HCT116 (cell line): Measurements from ENCODE around the gene COL10A1. TPM values are rescaled to one million over a fixed set of nuclear protein-coding genes. Genes with fewer than 3 reads are reported as not detected.

Experiments
- ATAC-seq: fragments of 200-7000 bp; cut with Tn5 transposase; 2 replicates; pipeline ENCODE4 v1.9.1; 2020; ENCODE audit warnings: mild to moderate bottlenecking, moderate library complexity
- BruUV-seq: library from RNA; stranded (reverse); fragments of 400-500 nt; replicated peaks from 2 replicates; lab custom pipeline; 2021; lab: Mats Ljungman, UMichigan
- CTCF ChIA-PET: fragments of 300-600 bp; sonication (Branson Sonifier 250); formaldehyde crosslinking; loops from one replicate; lab custom pipeline; 2021; ENCODE audit warnings: antibody characterized with exemption; lab: Charles Lee
- POLR2A ChIA-PET: fragments of 300-600, 350-600 bp; sonication (Branson Sonifier 250); formaldehyde crosslinking; loops from one replicate; lab custom pipeline; 2021; ENCODE audit warnings: antibody characterized with exemption; lab: Charles Lee
- RAD21 ChIA-PET, 2 experiments: fragments of 300-600 bp; sonication (Branson Sonifier 250); formaldehyde crosslinking; loops; one replicate each; lab custom pipeline; 2023; ENCODE audit warnings: low total read pairs in 2 of 2; ENCODE audit not compliant: uncharacterized antibody in 2 of 2, unreplicated experiment in 2 of 2, low non-redundant PET in 1 of 2; lab: Charles Lee
- DNase-seq: peaks from one replicate; pipeline ENCODE4 v3.0.0-alpha.2; 2010; ENCODE audit warnings: low read depth, low spot score
- H2AFZ ChIP-seq: fragments of 200-600 bp; shearing (Covaris generic), sonication (generic); 2 replicates; pipeline ENCODE4 v1.6.1; 2017; ENCODE audit warnings: low read depth, mixed run types, mixed read lengths, antibody characterized with exemption, low read length; ENCODE audit not compliant: poor library complexity, severe bottlenecking
- H3K27ac ChIP-seq: 2 replicates; pipeline ENCODE4 v1.5.1; 2012; ENCODE audit warnings: low read depth, low read length
- H3K27me3 ChIP-seq: fragments of 200-600 bp; sonication (generic); 2 replicates; pipeline ENCODE4 v1.6.1; 2016; ENCODE audit warnings: mixed run types, low read length, mixed read lengths; ENCODE audit not compliant: insufficient read depth
- H3K36me3 ChIP-seq, 2 experiments: fragments of 200-500 bp in 1 of 2; fragments of 200-600 bp in 1 of 2; sonication (Bioruptor generic) in 1 of 2; sonication (generic) in 1 of 2; 2 replicates each; pipeline versions ENCODE4 v1.5.1 to v1.6.1; 2014 to 2016; ENCODE audit warnings: low read length in 2 of 2, inconsistent platforms in 1 of 2, mixed read lengths in 1 of 2, mixed run types in 1 of 2; ENCODE audit not compliant: insufficient read depth in 2 of 2, control insufficient read depth in 1 of 2
- H3K4me1 ChIP-seq, 2 experiments: fragments of 200-600 bp in 1 of 2; sonication (generic) in 1 of 2; 2 replicates each; pipeline versions ENCODE4 v1.5.1 to v1.6.1; 2012 to 2017; ENCODE audit warnings: low read length in 2 of 2, inconsistent platforms in 1 of 2, mild to moderate bottlenecking in 1 of 2, mixed read lengths in 1 of 2, mixed run types in 1 of 2, moderate library complexity in 1 of 2; ENCODE audit not compliant: insufficient read depth in 2 of 2, control insufficient read depth in 1 of 2
- H3K4me2 ChIP-seq: fragments of 200-600 bp; sonication (generic); 2 replicates; pipeline ENCODE4 v1.6.1; 2017; ENCODE audit warnings: mixed run types, low read length, mixed read lengths
- H3K4me3 ChIP-seq, 2 experiments: fragments of 200-600 bp in 1 of 2; sonication (generic) in 1 of 2; replicated peaks in 1 of 2; 2 replicates each; pipeline ENCODE4 v1.5.1; 2011 to 2016; ENCODE audit warnings: low read length in 2 of 2, control low read depth in 1 of 2, low read depth in 1 of 2, mild to moderate bottlenecking in 1 of 2, mixed read lengths in 1 of 2, mixed run types in 1 of 2
- H3K79me2 ChIP-seq: fragments of 200-600 bp; sonication (generic); 2 replicates; pipeline ENCODE4 v1.6.1; 2017; ENCODE audit warnings: mild to moderate bottlenecking, mixed run types, low read length, moderate library complexity, mixed read lengths; ENCODE audit not compliant: insufficient read depth
- H3K9ac ChIP-seq: fragments of 200-600 bp; sonication (generic); 2 replicates; pipeline ENCODE4 v1.6.1; 2016; ENCODE audit warnings: low read length, mixed read lengths
- H3K9me2 ChIP-seq: fragments of 200-600 bp; sonication (generic), shearing (Covaris generic); 2 replicates; pipeline ENCODE4 v1.6.1; 2017; ENCODE audit warnings: mixed run types, mild to moderate bottlenecking, moderate library complexity; ENCODE audit not compliant: insufficient read depth
- H3K9me3 ChIP-seq, 2 experiments: fragments of 200-500 bp in 1 of 2; fragments of 200-600 bp in 1 of 2; sonication (Bioruptor generic) in 1 of 2; sonication (generic) in 1 of 2; 2 replicates each; pipeline ENCODE4 v1.6.1; 2014 to 2017; ENCODE audit warnings: low read length in 2 of 2, mixed read lengths in 2 of 2, inconsistent platforms in 1 of 2, low read depth in 1 of 2, mild to moderate bottlenecking in 1 of 2, mixed run types in 1 of 2, moderate library complexity in 1 of 2; ENCODE audit not compliant: control insufficient read depth in 1 of 2, insufficient read depth in 1 of 2
- H4K20me1 ChIP-seq: fragments of 200-600 bp; sonication (generic), shearing (Covaris generic); 2 replicates; pipeline ENCODE4 v1.6.1; 2017; ENCODE audit warnings: mixed run types, mild to moderate bottlenecking, moderate library complexity; ENCODE audit not compliant: insufficient read depth
- ATF3 ChIP-seq: IDR thresholded peaks from 2 replicates; pipeline ENCODE4 v1.6.1; 2012
- CBX3 ChIP-seq: IDR thresholded peaks from 2 replicates; pipeline ENCODE4 v1.6.1; 2012; ENCODE audit warnings: low read depth
- EGR1 ChIP-seq: IDR thresholded peaks from 2 replicates; pipeline ENCODE4 v1.6.1; 2012; ENCODE audit warnings: low read depth
- EZH2 ChIP-seq: fragments of 200-600 bp; sonication (generic); IDR thresholded peaks from 2 replicates; pipeline ENCODE4 v1.6.1; 2017; ENCODE audit warnings: antibody characterized with exemption, mixed run types
- FOSL1 ChIP-seq: IDR thresholded peaks from 2 replicates; pipeline ENCODE4 v1.6.1; 2012; ENCODE audit warnings: low read depth
- MAX ChIP-seq: IDR thresholded peaks from 2 replicates; pipeline ENCODE4 v1.6.1; 2012
- POLR2A ChIP-seq: IDR thresholded peaks from 2 replicates; pipeline ENCODE4 v1.7.0; 2011; ENCODE audit warnings: borderline replicate concordance; ENCODE audit not compliant: insufficient read depth, insufficient read length; ENCODE audit errors: extremely low read depth
- RAD21 ChIP-seq: IDR thresholded peaks from 2 replicates; pipeline ENCODE4 v1.6.1; 2012; ENCODE audit warnings: low read depth, mild to moderate bottlenecking
- REST ChIP-seq: IDR thresholded peaks from 2 replicates; pipeline ENCODE4 v1.6.1; 2012; ENCODE audit warnings: low read depth
- SP1 ChIP-seq: IDR thresholded peaks from 2 replicates; pipeline ENCODE4 v1.6.1; 2012; ENCODE audit warnings: low read depth
- YY1 ChIP-seq: IDR thresholded peaks from 2 replicates; pipeline ENCODE4 v1.6.1; 2011; ENCODE audit warnings: low read length, low read depth, moderate library complexity, mild to moderate bottlenecking; ENCODE audit not compliant: insufficient replicate concordance; ENCODE audit errors: extremely low read depth
- ZBTB33 ChIP-seq: IDR thresholded peaks from 2 replicates; pipeline ENCODE4 v1.6.1; 2011; ENCODE audit warnings: mild to moderate bottlenecking, low read length, moderate library complexity; ENCODE audit not compliant: insufficient replicate concordance; ENCODE audit errors: extremely low read depth
- ZFX ChIP-seq: fragments of 450-650 bp; IDR thresholded peaks from 2 replicates; pipeline ENCODE4 v1.6.1; 2017
- intact Hi-C: fragments of 100-400 bp; cut with micrococcal nuclease; formaldehyde crosslinking; loops from 2 replicates; pipeline ENCODE4 v1.10.0; 2022
- total RNA-seq: library from RNA; stranded (reverse); gene quantifications from one replicate; pipeline ENCODE4 v1.2.1, GENCODE V29; 2021; ENCODE audit not compliant: unreplicated experiment

Gene COL10A1
- total RNA-seq, 1 experiment from 2014 or later: not detected

GRCh38 chr6:116127771-116128493 lies 2.0 kb upstream of the COL10A1 start:
- DNase-seq (no peak), ATAC-seq (no peak)
- RAD21 ChIA-PET: no interaction called here
- CTCF ChIA-PET: interaction anchor here (1.1 to 2.6 kb wide), 2 partner anchors 8 to 16 kb away, joined by 3 to 11 read pairs; no protein-coding TSS in a partner anchor
- H3K9me2 ChIP-seq: no peaks in the 10 kb centered on the region
- no peak overlapping the region for H3K9ac ChIP-seq
- H3K9me3 ChIP-seq: no peaks in the 10 kb centered on the region
- POLR2A ChIA-PET: no interaction called here
- H2AFZ ChIP-seq: no peak overlapping the region
- no peak overlapping the region for H3K4me3 ChIP-seq
- no peak overlapping the region for H3K27ac ChIP-seq
- no peak overlapping the region for H3K4me2 ChIP-seq
- no peak for TF ChIP-seq ZFX
- no peak for TF ChIP-seq POLR2A
- TF ChIP-seq MAX: no peak
- TF ChIP-seq RAD21: no peak
- TF ChIP-seq REST: no peak
- no peak for TF ChIP-seq FOSL1
- no peak for TF ChIP-seq SP1
- no peak for TF ChIP-seq ATF3
- TF ChIP-seq CBX3: no peak
- TF ChIP-seq YY1: no peak
- TF ChIP-seq EZH2: no peak
- TF ChIP-seq EGR1: no peak
- no peak for TF ChIP-seq ZBTB33
- BruUV-seq: no TSS peak
- H3K4me1 ChIP-seq: no peaks in the 10 kb centered on the region
- intact Hi-C loops: no loop called here
- no peaks in the 10 kb centered on the region for H3K27me3 ChIP-seq
- H3K36me3 ChIP-seq: no peaks in the 10 kb centered on the region
- no peaks in the 10 kb centered on the region for H3K79me2 ChIP-seq
- no peaks in the 10 kb centered on the region for H4K20me1 ChIP-seq
